ENCODE measurements around the gene PAPPA2. TPM values are rescaled to one million over a fixed set of nuclear protein-coding genes. Genes with fewer than 3 reads are reported as not detected.

Gene PAPPA2
- total and polyA plus RNA-seq, 2 of the 8 experiments (the other 6 are each of a cell fraction or from before 2014, with no cell fraction given) = 0.08 to 0.88 TPM

- no peak overlapping the region for H2BK20ac ChIP-seq (ENCODE audit: low read length)
- H2AFZ ChIP-seq (ENCODE audit: low read length) = no peak overlapping the region
- H2BK5ac ChIP-seq (ENCODE audit: low read depth, low read length) = no peak overlapping the region
- H3K23ac ChIP-seq (ENCODE audit: insufficient read length) = no peak overlapping the region
- 95% methylated on average over 7 of the region's 7 CpGs; no CpG with 5 or more reads in 1 of the 2 experiments for WGBS, 2 experiments (ENCODE audit: extremely low coverage in 1 of 2, insufficient coverage in 1 of 2, insufficient read length in 1 of 2, insufficient replicate concordance in 2 of 2, low coverage in 1 of 2, low lambda C conversion rate in 2 of 2, missing lambda C conversion rate in 1 of 2)
- H3K56ac ChIP-seq (replicated peaks; ENCODE audit: insufficient read length, low read depth, low read length) = no peak overlapping the region
- H3K79me1 ChIP-seq (ENCODE audit: low read depth, low read length) = no peaks in the 10 kb centered on the region
- H2BK12ac ChIP-seq (ENCODE audit: low read depth, low read length) = no peak overlapping the region
- no peaks in the 10 kb centered on the region for H3K23me2 ChIP-seq (ENCODE audit: low read depth, low read length)
- H3K9me3 ChIP-seq (ENCODE audit: insufficient read depth in 2 of 2, low read depth in 1 of 2, low read length in 1 of 2) = no peaks in the 10 kb centered on the region
- no peak overlapping the region for H3K14ac ChIP-seq (ENCODE audit: insufficient read length)
- no peak overlapping the region for H4K91ac ChIP-seq (replicated peaks; ENCODE audit: insufficient read length, low read length)
- no peaks in the 10 kb centered on the region for H3K4me1 ChIP-seq (replicated peaks in 1 of 4; ENCODE audit: control insufficient read depth in 3 of 4, insufficient read depth in 4 of 4, low read length in 3 of 4)
- H4K20me1 ChIP-seq (replicated peaks in 1 of 2; ENCODE audit: control insufficient read depth in 1 of 2, insufficient read depth in 2 of 2, low read length in 2 of 2) = no peaks in the 10 kb centered on the region
- H2BK120ac ChIP-seq (replicated peaks; ENCODE audit: low read depth, low read length) = no peak overlapping the region
- H3K4ac ChIP-seq (replicated peaks; ENCODE audit: insufficient read length, low read depth, low read length) = no peak overlapping the region
- no peaks in the 10 kb centered on the region for H3K27me3 ChIP-seq (replicated peaks in 1 of 4; ENCODE audit: control insufficient read depth in 3 of 4, extremely low read depth in 1 of 4, insufficient read depth in 3 of 4, low read length in 3 of 4)
- H4K8ac ChIP-seq (ENCODE audit: extremely low read depth, insufficient read depth, low read length) = no peak overlapping the region
- no peak for FAIRE-seq
- H2BK15ac ChIP-seq (ENCODE audit: low read length) = no peak overlapping the region
- H3K27ac ChIP-seq (ENCODE audit: low read depth, low read length) = no peak overlapping the region
- no peaks in the 10 kb centered on the region for H3K36me3 ChIP-seq (ENCODE audit: control insufficient read depth in 2 of 4, insufficient read depth in 4 of 4, low read length in 3 of 4)
- no peak overlapping the region for H3K18ac ChIP-seq (ENCODE audit: extremely low read depth, low read length)
- H2AK5ac ChIP-seq (ENCODE audit: low read depth, low read length) = no peak overlapping the region
- H3K4me2 ChIP-seq (ENCODE audit: insufficient read depth in 1 of 2, low read depth in 2 of 2, low read length in 2 of 2) = no peak overlapping the region
- no peaks in the 10 kb centered on the region for H3K79me2 ChIP-seq (ENCODE audit: control insufficient read depth in 1 of 2, insufficient read depth in 2 of 2, low read length in 2 of 2)
- DNase-seq (ENCODE audit: low read depth in 1 of 2, low spot score in 2 of 2) = no peak
- CTCF ChIA-PET (ENCODE audit: partially characterized antibody) = interaction anchor here (1.1 to 3.1 kb wide), 3 partner anchors 12 to 113 kb away, joined by 3 to 14 read pairs (median 5); no protein-coding TSS in a partner anchor
- H3K9ac ChIP-seq (replicated peaks in 1 of 4; ENCODE audit: extremely low read depth in 1 of 4, low read depth in 3 of 4, low read length in 3 of 4) = no peak overlapping the region
- no peak overlapping the region for H4K5ac ChIP-seq (ENCODE audit: insufficient read length, low read depth, low read length)
- POLR2A ChIA-PET (ENCODE audit: partially characterized antibody) = no interaction called here
- H3K4me3 ChIP-seq (ENCODE audit: extremely low read depth in 1 of 4, insufficient read depth in 2 of 4, low read depth in 3 of 4, low read length in 4 of 4) = no peak overlapping the region
- TF ChIP-seq BRCA1 (IDR thresholded peaks at IDR 0.05; ENCODE audit: low read depth, low read length) = no peak
These were observed 304.8 kb downstream of the PAPPA2 start for GRCh38 chr1:176767714-176768136.
